Esophagus squamous epithelium (tissue), 4 donors: ENCODE measurements around the gene PRKAR2B.

ENCODE experiments used
- POLR2A ChIP-seq, 4 donors: fragments of 450-650 bp; IDR thresholded peaks; one replicate each; pipeline ENCODE4 v1.6.1; 2017; ENCODE audit warnings: antibody characterized with exemption in 4 of 4, mild to moderate bottlenecking in 4 of 4, moderate library complexity in 3 of 4
- TF ChIP-seq, protein P1 (sequence below), 6 experiments: fragments of 450-650 bp in 4 of 6; fragments of 200-600 bp in 2 of 6; sonication (generic) in 2 of 6; IDR thresholded peaks; one replicate each; pipeline ENCODE4 v1.5.1; 2016 to 2019; ENCODE audit warnings: antibody characterized with exemption in 6 of 6, mild to moderate bottlenecking in 4 of 6, moderate library complexity in 4 of 6

DNA sequence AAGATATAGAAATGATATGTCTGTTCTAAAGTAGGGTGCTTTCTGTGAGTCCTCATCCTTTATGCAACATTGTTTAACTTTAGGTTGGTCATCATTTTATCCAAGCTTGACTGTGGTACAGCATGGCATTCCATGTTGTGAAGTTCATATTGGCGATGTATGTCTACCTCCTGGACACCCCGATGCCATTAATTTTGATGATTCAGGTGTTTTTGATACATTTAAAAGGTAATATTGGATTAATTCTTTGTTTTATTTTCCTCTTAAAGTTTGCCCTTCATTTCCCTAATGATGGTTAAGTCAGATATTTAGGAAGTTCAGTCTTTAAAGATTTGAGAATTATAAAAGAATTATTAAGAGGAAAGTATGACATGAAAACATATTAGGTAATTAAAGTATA is 145.6 kb downstream of the PRKAR2B start:
- no peak for TF ChIP-seq POLR2A (IDR thresholded peaks at IDR 0.05)
- TF ChIP-seq, protein P1, sequence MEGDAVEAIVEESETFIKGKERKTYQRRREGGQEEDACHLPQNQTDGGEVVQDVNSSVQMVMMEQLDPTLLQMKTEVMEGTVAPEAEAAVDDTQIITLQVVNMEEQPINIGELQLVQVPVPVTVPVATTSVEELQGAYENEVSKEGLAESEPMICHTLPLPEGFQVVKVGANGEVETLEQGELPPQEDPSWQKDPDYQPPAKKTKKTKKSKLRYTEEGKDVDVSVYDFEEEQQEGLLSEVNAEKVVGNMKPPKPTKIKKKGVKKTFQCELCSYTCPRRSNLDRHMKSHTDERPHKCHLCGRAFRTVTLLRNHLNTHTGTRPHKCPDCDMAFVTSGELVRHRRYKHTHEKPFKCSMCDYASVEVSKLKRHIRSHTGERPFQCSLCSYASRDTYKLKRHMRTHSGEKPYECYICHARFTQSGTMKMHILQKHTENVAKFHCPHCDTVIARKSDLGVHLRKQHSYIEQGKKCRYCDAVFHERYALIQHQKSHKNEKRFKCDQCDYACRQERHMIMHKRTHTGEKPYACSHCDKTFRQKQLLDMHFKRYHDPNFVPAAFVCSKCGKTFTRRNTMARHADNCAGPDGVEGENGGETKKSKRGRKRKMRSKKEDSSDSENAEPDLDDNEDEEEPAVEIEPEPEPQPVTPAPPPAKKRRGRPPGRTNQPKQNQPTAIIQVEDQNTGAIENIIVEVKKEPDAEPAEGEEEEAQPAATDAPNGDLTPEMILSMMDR (IDR thresholded peaks at IDR 0.05): no peak
